CD4-positive, alpha-beta T cell treated with Interleukin-6 at 100 ng/mL for 8 hours (primary cell): ENCODE results near the gene GPC4.

Experiments
- DNase-seq: peaks from one replicate; pipeline ENCODE4 v3.0.0-alpha.2; 2020; ENCODE audit warnings: mixed read lengths, low spot score

Gene GPC4

DNA sequence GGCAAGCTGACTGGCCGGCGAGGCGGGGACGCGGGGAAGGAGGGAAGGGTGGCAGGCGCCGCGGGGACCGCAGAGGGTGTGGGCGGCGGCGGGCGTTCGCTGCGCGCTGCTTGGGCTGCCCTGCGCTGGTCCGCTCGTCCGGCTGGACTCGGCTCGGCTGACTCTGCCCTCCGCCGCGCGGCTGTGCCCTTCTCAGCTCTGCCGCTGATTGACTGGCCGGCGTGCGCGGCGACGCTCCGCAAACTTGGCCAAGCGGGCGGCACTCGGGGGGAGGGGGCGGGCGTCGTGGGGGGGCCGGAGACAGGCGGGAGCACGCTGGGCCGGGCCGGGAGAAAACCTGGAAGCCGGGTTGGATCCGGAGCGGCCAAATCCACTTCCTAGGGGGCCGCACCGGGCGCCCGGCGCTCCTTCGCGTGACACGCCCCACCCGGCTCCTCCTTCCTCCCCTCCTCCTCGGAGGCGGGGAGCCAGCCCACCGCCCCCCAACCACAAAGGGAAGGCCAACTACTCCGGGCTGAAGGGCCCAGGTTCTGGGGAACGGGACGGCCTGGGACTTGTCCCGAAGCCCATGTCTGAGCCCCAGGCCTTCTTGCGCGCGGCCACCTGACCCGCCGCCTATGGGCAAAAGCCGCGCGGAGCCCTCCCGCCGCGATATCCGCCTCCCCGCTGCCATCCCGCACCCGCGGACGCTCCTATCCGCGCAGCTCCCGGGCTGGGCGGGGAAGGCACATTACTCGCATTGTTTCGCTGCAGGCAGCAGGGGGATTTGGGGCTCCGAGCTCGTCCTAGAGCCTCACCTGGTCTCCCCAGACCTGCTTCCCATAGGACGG lies at the start of gene GPC4:
Gene GPC4, minus strand, starts transcription at position 214 of the 830 bp plus-strand sequence. CDS start 524 bp downstream, outside the sequence.
- DNase-seq = no peak

DNA sequence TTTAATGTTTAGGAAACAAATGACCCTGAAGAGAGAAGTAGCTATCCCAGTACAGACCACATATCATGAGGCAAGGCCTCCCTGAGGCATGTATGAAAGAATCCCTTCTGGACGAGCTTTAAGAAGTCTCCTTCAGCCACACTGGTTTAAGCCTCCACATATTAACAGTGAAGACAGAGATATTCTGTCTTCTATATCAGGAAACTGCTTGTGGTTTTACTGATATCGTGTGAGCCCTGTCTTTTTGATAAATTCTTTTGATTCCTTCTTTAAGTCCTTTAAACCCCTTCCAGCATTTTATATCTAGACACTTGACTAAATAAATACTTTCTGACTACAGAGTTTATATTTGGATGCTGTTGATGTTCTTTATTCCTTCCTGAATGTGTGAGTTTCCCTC lies 45.9 kb upstream of the GPC4 start:
- no peak for DNase-seq

DNA sequence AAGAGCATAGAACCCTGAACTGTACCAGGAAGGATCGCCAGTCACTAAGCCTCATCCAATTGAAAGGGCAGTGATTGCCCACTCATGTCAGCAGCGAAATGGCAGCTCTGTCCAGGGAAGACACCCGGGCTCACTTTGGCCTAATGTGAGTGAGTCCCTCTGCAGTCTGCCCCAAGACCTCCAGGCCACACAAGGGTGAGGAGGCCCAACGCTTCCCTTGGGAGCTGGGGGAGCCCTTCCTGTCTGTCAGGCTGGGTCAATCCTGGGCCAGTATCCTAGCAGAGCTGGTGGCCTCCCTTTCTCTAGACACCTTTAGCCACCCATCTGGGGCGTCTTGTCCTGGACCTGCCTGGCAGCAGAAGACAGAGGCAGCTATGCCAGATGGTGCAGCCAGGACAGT lies 39.6 kb upstream of the GPC4 start:
- no peak for DNase-seq

DNA sequence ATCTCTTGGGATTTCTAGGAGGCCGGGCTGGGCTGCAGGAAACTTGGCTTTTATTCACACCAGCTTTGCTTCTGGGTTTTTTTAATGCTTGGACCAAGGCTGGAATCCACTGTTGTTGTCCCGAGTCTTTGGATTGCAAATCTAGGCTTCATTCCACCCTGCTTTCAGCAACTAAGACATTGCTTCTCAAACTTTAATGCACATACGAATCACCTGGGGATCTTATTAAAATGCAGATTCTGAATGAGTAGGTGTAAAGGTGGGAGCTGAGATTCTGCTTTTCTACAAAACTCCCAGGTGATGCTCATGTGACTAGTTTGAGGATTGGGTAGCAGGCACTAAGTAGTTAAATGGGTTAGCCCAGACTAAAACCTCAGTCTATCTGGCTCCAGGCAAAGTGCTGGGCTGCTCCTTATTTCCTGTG lies 39.2 kb upstream of the GPC4 start:
- no peak for DNase-seq

DNA sequence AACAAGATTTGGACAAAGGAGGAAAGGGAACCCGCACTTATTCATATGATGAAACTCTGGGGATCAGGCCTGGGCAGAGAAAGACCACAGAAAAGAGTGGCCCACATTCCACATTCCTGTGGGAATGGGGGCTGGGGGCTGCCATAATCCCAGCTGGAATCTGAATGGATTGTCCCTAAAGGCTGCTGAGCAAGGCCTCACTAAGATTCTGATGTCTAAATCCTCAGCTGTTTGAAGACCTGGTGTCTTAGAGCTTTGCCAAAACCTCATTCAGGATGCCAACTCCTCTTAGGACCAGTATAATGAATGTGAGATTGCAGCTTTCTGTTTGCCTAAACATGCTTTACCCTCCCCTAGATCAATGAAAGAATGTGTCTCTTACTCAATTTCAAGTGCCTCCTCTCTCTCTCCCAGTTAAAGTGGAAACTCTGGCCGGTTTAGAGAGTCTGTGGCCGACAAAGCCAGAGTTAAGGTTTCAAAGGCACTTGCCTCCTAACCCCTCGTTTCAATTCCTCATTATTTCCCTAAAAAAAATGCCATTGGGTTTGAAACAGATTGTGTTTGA lies 33.3 kb upstream of the GPC4 start:
- DNase-seq = no peak

DNA sequence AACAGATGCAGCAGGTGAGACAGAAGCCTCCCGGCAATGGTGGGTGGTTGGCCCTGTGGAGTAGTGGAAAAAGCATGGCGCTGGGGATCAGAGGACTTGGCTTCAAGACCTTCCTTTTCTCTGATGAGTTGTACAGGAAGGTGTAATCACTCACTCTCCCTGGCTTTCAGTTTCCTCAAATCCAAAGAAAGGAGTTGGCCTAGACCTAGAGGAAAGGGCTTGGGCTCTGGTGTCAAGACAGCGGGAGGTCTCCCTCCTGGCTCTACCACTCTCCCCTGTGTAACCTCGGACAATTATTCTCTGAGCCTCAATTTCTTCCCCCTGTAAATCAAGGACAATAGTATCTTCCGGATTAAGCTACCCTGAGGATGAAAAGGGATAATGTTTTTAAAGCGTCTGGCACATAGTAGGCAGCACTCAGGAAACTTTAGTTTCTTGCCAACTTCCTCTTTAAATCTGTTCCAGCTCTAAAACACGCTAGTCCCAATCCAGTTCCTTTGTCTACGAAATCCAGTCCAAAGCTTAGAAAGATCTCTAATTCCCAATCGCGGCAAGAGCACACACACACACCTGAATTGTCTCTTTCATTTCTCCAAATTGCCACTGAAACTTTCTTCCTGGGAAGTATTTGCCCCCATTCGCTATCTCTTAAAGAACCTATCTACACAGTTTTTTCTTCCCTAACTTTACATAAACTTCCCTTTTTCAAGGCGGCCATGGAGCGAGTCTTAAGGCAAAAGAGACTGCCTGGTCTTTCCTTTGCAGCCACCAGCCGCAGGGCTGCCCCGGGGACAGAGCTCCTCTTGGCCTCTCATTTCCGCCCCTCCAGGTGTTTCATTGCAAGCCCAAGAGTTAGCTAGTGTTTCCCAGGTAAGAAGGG lies 29.9 kb upstream of the GPC4 start:
- DNase-seq = no peak

DNA sequence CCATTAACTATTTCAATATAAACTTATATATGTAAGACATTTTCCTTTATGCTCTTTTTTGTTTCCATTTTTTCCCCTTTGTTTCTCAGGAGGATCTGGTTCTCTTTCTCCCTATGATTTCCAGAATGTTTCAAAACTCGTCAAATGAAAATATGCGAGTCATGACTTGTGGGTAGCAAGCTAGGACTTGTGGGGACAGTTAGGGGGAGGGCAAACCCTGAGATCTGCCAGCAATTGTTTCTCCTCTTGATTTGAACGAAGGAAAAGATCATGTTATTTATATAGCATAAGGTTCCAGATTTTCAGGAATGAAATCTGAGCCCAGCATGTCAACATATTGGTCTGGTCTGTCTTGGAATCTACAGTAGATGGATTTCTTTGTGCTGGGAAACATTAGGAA lies 28.9 kb upstream of the GPC4 start:
- DNase-seq = no peak

DNA sequence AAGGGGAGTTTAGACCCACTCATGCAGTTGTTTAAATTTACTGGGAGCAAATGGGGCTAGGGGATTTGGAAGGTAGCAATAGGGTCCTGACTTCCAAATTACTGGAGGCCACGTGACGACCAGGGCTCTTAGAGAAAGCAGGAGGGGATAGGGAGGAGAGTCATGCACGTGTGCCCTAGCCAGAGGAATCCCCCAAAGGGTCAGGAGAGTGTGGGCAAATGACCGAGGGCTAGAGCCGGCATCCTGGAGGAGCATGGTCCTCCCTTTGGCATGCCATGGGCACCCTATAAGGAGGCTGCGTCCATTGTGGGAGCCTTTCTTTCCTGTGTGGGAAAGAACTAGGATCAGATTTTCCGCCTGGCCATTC lies 25.5 kb upstream of the GPC4 start:
- DNase-seq = no peak

DNA sequence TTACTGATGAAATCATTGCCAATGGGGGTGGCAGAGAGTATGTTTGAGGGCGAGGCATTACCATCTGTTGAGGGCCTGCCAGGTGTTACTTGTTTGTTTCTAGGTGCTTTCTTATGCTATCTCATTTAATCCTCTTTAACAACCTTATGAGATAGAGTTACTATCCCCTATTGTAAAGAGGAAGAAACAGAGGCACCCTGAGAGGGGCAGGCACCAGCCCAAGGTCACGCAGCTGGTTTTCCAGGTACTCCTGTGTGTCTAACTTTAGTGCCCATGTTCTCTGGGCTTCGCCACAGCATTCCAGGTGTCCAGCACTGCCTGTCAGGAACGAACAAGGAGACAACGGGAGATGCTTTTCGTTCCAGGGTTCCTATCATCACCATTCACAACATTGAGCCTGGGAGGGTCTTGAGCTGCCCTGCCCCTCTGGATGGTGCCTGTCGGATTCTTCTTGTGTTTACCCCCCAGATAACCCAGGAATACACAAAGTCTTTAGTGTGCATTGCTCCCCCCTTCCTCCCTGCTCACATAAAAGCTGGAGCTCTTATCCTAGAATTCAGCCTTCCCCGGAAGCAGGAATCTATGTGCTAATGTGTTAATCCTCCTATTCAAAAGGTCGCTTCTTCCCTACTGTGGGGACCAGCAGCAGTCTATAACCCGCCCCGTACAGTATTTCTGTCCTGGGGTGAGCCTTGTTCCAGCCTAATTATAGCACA lies 24.9 kb upstream of the GPC4 start:
- no peak for DNase-seq

DNA sequence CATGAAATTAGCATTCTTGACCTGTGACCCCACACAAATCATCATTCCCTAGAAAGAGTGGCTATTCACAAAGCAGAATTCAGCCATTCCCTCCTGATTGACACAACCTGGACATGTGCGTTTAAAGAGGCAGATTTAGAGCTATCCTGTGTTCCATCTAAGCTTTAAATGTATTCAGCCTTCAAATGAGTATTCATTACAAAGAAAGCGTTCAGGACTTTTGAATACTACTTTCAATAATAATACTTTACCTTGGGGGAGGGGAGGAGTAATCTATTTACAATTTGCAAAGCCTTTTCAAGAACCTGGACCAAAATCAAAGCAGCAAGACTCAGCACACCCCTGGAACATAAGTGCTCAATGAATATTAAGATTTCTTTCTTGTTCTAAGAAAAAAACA lies 22.5 kb upstream of the GPC4 start:
- no peak for DNase-seq

DNA sequence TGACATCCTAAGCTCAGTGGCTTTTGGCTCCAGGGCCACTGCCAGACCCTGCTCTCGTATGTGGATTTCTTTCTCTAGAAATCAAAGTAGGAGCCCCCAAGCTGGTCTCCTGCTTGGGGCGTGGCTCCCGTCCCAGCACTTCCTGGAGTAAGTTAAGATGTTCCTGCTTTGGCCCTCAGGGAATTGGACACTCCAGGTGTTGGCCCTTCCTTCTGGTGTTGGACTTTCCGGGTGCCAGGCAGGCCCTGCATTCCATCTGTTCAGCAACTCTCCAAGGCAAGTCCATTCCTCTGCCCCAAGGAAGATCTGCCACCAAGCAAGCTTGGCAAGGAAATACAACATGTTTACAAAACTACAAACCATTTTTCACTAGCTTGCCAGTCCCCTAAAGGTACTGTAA lies 22.1 kb upstream of the GPC4 start:
- DNase-seq = no peak

DNA sequence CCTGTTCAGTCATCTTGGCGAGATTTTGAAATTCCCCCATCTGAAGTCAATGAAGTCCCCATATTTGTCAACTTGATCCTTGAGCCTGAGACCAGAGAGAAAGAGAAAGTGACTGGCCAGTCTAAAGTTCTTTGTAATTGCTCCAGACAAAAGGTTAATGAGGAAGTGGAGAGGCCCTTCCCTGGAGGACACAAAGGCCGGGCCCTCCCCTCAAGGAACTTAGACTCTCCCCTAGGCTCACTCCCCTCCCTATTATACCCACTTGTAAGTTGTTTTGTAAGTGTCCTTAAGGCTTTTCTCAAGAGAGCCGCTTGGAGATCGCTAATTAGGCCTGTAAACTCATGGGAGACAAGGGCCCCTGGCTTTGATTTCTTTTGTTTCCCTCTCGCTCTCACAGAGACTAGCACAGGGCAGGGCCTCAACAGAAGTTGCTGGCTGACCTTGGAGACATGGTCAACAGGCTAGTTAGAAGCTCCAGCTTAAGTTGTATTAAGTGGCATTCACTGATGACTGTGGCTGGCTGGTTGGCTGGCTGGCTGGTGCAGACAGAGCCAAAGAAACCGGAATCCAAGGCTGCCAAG lies 20.3 kb upstream of the GPC4 start:
- DNase-seq = no peak

DNA sequence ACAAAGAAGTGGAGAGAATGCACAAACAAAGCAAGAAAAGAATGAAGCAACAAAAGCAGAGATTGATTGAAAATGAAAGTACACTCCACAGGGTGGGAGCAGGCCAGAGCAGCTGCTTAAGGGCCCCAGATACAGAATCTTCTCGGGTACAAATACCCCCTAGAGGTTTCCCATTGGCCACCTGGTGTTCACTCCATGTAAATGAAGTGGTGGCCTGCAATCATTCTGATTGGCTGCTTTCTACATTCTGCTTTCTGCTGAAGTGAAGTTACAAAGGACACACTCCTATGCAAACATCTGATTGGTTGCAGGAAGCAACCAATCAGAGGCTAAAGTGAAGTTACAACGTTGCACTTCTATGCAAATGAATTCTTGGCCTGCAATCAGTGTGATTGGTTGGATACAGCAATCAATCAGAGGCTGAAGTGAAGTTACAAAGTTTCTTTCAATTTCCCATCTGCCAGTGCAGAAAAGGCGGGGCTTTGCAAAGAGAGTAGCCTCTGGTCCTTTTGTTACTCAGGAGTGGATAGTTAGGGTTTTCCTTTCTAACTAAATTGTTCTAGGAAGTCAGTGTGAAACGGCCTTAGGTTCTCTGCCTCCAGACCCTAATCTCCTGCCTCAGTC lies 19.0 kb upstream of the GPC4 start:
- DNase-seq = no peak

DNA sequence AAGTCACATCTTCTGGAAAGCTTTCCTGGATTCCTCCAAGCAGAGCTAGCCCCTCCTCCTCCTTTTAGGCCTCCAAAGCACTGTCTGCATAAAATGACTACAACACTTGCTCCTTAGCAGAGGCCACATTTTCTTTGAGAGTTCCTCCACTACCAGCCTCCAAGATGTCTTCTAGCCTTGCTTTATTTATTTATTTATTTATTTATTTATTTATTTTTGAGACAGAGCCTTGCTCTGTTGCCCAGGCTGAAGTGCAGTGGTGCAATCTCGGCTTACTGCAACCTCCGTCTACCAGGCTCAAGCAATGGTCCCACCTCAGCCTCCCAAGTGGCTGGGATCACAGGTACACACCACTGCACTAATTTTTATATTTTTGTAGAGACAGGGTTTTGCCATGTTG lies 4.6 kb upstream of the GPC4 start:
- DNase-seq = no peak

DNA sequence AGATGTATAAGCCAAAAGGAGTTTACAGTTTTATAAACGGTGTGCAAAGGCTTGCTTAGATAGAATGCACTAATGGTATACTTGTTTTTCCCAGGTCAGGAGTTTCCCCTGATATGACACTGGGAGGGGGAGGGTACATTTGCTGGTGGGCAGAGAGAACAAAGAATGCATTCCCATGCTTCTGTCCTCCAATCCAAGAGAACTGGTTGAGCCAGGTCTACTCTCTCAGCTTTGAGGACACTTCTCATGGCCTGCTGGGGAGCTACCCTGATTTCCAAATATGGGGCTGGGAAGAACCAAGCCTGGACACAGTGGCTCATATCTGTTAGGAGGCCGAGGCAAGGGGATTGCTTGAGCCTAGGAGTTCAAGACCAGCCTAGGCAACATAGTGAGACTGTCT lies 3.3 kb upstream of the GPC4 start:
- DNase-seq = no peak

DNA sequence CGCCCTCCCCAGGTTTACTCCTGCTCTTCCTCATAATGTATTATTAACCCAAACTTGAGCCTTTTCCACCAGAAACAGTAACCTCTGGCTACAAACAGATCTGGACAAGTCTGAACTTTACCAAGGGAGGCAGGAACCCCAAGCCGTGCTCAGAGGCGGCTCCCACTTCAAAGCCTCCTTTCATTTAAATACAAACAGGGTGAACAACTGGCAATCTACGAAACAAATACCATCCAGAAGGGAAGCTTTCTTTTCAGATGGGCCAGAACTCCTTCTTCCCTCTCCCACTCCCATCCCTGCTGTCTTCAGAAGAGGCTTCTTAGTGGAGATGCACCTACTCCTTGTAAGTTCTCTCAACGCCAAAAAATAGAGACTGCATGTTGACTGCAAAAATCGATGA lies 2.1 kb upstream of the GPC4 start:
- DNase-seq = no peak

DNA sequence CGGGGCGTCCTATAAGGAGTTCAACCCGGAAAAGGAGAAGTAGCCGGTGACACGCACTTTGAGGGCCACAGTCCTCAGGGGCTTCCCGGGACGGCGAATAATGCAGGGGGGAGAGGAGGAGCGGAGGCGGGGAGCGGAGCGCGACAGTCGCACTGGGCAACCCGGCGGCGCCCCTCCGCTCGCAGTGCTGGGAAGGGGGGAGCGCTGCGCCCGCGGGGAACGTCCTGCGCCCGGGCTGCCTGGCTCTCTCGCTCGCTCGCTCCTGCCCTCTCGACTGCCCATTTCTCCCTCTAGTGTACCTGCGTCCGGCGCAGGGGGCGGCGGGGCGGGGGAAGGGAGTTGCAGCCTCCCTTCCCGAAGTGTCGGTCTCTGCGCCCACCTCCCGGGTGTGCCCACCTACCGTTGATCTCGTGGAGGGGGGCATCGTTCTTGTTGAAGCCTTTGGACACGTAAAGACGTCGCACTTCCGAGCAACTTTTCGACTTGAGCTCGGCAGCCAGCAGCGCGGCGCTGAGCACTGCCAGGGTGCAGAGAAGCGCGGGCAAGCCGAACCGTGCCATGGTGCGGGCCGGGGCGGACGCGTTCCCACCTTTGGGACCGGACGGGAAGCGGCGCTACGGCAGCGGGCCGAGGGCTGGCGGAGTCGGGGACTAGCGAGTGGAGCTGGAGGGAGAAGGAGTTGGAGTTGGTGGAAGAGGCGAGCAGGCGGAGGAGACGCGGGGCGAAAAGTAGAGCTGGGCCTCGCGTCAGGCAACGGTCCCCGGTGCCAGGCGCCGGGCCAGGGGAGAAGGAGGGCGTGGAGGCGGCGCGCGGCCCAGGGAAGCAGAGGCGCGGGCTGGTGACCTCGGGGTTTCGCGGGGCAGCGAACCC lies 648 bp downstream of the GPC4 start:
- no peak for DNase-seq

DNA sequence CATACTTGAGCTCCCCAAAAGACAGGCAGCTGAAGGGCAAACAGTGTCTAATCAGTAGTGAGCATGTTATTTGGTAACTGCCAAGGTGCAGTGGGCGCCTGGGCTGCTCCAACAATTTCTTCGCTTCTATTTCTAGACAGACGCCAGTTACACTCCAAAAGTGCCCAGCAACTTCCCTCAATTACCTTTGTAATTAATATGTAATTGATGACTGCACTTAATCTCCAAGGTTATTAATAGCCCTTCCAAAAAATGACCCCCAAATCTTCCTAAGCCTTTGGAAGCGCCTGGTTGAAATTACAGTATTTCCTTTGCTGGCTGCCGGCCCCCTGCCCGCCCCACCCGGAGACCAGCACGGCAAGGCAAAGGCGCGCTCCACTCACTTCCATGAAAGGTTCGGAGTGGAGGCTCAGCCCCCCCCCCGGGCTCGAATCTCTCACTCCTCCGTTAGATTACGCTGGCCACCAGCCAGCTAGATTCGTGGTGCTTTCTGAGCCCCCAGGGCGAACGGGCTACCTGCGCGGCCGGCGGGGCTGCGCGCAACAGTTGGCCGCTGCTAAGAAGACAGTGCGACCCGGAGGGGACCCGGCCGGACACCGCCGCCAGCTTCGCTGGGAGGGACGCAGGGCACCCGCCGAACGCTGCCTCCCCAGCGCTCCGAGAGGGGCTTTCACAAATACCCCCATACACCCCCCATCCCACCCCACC lies 1.9 kb downstream of the GPC4 start:
- DNase-seq = no peak

DNA sequence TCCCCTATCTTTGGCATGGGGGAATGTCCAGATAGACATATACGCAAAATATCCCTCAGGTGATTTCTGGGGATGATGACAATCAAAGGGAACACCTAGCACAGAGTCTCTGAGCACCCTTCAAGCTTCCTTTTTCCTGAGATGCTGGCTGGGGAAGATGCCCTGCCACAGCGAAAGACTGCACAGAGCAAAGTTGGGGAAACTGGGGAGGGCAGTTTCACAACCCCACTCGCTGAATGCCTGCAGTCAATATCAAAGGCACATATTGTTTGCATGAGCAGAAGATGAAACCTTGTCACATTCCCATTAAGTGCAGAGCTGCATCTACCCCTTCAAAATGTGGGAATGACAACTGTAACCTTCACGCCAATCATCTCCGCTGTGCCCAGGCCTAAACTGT lies 2.6 kb downstream of the GPC4 start:
- DNase-seq = no peak

DNA sequence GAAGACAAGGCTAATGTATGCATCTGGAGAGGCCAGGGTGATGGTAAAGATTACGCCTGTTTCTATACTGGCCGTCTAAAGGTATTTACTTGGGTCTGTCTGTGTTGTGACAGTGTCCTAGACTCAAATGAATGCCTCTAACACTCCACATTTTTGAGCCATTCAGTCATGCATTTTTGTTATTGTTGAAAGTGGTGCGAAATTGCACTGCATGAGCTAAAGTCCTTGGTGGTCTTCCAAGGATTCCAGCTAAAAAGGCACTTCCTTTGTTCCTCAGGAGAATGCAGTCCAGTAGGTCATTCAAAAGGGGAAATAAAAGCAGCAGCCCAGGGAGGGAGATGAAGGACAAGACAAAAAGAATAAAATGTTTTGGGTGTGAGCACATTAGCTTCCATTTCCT lies 3.0 kb downstream of the GPC4 start:
- no peak for DNase-seq
